Measurements from ENCODE around the gene BIN2.
A peak's percentile ranks its signal among the peaks of the same experiment; 100 is the strongest.

BIN2 gene

DNA sequence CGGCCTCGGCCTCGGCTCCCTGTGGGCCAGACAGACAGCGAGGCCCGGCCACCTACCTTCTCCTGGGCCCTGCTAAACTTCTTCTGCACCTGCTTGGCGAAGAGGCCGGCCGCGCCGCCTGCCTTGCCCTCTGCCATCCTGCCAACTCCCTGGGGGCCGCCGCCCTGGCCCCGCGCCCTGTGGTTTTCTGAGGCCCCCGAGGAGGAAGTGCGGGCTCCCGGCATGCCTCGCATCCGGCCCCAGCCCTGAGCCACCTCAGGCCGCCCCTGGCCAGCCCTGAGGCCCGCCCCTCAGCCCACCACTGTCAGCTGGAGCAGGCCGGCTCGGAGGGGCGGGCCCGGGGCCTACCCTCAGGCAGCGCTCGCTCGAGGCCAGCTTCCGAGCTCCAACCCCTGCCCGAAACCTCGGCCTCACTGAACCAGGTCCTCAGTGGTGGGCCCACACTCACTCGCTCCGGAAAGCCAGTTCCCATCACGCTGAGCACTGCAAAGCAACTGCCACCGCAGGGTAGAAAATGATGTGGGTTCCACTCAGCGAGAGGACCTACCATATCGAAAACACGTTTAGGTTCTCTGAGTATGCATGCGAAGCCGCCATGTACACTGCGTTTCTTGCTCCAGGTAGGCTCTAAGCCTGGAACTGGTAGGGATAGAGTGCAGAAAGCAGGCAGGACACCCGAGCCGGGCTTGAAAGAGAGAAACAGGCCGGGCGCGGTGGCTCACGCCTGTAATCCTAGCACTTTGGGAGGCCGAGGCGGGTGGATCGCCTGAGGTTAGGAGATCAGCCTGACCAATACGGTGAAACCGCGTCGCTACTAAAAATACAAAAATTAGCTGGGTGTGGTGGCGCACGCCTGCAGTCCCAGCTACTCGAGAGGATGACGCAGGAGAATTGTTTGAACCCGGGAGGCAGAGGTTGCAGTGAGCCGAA lies at the start of gene BIN2:
Gene BIN2 (minus strand): TSS at position 209 of the 930 bp plus-strand sequence. CDS start 72 bp downstream, at position 137.
- DNase-seq, result no peak

DNA sequence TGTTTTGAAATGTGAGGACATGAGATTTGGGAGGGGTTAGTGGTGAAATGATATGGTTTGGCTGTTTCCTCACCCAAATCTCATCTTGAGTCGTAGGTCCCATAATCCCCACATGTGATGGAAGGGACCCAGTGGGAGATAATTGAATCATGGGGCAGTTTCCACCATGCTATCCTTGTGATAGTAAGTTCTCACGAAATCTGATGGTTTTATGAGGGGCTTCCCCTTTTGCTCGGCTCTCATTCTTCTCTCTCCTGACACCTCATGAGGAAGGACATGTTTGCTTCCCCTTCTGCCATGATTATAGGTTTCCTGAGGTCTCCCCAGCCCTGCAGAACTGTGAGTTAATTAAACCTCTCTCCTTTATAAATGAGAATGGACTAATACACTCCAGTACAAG lies 49.2 kb upstream of the BIN2 start:
- no peak for DNase-seq

DNA sequence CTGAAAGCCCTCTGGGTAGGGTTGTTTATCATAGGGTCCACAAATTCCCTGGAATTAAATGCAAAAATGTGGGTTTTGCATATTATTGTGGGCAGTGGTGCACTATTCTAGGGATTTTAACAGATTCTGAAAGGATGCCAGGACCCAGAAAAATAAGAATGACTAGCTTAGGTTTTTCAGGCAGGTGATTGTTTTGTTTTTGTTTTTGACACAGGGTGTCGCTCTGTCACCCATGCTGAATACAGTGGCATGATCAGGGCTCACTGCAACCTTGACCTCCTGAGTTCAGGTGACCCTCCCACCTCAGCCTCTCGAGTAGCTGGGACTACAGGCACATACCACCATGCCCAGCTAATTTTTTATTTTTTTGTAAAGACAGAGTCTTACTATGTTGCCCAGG lies 48.0 kb upstream of the BIN2 start:
- DNase-seq, result no peak

DNA sequence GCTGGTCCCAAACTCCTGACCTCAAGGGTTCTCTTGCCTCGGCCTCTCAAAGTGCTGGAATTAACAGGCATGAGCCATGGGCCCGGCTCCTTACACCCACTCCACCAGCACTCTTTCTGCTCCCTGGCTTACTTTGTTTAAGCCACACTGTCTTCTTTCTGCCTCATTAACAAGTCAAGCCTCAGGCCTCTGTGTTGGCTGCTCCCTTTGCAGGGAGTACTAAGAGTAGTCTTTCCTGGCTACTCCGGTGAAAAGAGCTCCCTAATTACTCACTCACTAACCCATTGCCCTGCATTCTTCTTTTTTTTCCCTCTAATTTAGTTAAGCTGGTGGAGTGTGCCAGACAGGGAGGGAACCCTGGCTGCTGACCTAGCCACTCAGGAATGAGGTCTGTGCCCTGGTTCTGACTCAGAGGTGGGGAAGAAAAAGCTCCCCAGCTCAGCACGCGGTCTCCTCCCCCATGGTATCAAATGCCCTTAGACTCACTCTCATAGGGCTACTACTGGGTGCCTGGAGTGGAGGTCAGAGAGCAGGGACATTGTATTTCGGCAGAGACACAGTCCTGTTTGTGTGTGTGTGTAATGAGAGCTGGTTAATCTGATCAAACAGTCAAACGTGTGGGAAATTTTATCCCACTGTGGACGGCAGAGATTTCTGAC lies 47.5 kb upstream of the BIN2 start:
- DNase-seq, result peak; percentile 79

DNA sequence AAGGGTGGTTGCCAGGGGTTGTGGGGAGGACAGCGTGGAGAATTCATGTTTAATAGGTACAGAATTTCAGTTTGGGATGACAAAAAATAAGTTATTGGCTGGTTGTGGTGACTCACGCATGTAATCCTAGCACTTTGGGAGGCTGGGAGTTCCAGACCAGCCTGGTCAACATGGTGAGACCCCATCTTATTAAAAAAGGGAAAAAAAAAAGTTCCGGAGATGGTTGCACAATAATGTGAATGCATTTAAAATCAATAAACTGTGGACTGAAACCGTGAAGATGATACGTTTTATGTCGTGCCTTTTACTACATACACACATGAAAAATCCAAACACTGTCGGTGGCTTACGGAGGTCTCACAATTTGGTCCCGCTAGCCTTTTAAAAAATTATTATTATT lies 46.7 kb upstream of the BIN2 start:
- DNase-seq, result no peak

GRCh38 chr12:51369581-51369980 lies 45.6 kb upstream of the BIN2 start:
- DNase-seq, result no peak

DNA sequence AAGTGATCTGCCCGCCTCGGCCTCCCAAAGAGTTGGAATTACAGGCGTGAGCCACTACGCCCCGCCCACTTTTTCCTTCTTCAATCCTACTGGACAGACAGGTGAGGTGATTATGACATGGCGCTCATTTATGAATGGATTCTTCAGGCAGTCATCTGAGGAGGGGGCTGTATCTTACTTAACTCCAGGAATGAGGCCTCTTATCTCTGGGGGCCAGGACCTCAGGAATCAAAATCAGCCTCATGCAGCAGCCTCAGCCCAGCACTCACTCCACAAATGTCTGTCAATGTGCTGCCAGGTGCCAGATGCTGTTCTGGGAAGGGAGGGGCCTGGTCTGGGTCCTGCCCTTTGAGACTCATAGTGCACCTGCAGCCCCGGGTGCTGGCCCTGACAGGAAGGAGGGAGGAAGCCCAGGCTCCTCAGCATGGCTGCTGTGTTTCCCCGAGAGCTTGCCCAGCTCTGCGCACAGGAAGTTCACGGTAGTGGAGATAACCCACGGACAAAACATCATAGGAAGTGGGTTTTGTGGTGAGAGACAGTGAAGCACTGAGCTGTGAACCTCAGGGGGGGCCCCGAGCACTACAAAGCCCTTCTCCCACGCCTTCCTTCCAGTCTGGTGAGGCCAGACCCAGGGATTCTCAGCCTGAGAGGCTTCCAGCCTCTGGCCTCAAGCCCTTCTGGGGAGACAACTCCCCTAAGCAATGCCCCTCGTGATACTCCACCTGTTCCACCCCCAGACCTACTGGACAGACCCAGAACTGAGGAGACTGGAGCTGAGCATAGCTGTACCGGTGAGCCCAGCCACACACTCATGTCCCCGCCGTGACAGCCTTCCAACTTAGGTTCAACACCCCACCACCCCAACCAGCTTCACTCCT lies 44.9 kb upstream of the BIN2 start:
- DNase-seq, result peak; percentile 90

- no peak for DNase-seq
Observed at GRCh38 chr12:51365276-51365675, 41.3 kb upstream of the BIN2 start.

DNA sequence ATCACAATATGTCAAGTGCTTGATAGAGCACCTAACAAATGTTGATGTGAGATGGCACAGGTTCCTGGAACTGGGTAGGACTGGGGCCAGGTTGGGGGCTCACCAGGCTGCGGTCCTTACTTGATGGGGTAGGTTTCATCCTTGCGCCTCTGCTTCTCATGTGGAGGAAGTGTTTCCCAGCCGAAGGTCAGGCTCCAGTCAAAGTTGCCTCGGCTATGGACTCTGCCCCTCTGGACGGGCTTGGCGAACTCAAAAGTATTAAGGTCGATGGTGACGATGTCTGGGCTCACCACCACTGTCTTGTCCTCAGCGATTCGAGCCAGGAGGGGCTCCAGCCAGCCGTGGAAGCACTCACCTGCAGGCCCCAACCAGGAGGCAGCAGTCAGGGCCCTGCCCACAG lies 40.0 kb upstream of the BIN2 start:
- no peak for DNase-seq

DNA sequence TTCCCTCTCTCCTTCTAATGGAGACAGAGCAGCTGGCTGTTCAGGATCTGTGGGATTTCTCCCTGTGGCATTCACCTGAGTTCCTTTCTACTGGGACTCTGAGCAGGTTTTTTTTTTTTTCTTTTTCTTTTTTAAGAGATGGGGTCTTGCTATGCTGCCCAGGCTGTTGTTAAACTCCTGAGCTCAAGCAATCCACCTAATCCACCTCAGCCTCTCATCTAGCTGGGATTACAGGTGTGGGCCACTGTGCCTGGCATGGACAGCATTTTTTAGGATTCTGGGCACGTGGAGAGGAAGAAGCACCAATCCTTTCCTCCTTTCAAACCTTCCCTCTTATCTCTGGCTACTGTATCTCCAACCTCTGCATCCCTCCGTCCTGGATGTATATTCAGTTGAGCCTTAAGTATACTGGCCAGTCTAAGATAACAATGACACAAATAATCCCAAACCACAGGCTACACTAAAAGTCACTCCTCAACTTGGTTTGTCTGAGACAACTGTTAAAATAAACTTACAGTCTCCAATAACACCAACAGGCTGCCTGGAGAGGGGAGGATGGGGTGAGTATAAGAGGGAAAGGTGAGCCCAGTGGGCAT lies 38.9 kb upstream of the BIN2 start:
- DNase-seq, result no peak

- DNase-seq, result no peak
Observed at GRCh38 chr12:51362307-51362706, 38.3 kb upstream of the BIN2 start.

DNA sequence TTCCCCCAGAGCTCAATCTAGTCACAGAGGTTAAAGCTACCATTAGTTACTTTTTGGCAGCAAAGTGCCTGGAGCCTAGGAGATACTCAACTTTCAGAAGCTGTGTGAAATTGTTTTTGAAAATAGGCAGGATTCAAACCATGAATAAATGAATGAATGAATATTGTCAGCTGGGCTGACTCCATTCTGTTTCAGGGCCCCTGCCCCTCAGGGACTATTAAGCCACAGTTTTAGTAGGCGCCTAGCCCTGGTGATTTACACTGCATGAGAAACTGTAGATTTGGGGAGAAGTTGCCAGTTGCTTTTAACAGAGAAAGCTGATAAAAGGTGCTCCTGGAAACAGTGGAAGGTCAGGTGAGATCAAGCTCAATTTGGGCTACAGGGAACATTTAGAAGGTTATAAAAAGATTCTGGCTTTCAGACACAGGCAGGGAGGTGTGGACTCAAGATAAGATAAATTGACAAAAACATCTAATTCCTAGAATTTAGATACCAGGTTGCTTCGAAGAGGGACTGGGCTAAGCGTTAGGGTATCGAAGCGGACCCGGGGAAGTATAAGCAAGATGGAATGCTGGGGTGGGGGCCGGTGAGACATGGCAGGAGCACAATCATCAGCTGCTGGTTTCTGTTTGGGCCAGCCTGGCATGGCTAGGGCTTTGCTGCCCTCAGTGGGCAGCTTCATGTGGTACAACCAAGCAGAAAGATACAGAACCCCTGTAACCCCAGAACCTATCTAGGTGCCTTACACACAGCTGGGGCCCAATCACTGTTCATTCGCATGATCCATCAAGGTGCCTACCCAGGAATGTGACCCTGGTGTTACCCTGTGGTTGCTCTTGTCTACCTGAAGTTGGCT lies 37.4 kb upstream of the BIN2 start:
- no peak for DNase-seq

DNA sequence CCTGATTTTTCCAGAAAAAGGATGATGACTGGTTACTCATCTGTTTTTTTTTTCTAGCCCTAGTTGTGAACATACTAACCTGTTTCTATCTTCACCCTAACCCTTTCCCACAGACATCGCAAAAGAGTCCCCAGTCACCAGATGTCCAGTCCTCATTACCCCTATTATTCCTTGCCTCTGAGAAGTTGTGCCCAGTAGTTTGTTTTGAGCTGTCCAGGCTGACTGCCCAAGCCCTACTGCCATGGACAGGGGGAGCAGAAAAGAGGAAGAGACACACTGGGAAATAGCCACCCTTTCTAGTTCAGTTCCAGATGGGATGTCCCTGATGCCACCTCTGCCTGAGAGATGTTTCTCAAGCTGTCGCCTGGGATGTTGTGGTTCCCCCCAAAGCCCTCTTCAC lies 36.3 kb upstream of the BIN2 start:
- no peak for DNase-seq

GRCh38 chr12:51359851-51360250 lies 35.9 kb upstream of the BIN2 start:
- DNase-seq, result no peak

GRCh38 chr12:51358496-51358895 lies 34.5 kb upstream of the BIN2 start:
- no peak for DNase-seq

DNA sequence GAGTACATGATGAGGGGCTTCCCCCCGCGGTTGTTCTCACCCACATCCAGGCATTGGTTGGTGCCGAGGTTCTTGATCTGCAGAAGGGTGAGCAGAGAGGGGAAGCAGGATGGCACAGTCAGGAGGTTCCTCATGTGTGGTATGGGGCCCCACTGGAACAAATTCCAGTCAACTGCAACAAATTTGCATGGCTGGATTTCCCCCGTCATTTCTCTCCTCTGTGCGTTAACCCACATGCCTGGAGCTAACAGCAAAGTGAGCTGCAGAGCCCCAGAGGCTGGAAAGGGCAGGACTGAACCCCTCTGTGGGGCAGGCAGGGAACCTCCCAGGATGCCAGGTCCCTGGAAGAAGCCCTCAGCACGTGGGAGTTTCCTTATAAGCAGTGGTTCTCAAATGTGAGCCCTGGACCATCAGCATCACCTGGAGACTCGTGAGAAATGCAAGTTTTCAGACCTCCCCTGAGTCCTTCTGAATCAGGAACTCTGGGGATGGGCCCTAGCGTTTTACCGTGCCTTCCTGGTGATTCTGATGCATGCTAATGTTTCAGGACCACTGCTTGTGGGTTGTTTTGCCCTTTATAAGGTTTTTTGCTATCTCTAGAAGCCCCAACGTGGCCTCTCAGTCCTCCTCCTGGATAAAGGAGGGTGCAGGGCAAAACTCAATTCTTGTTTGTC lies 33.5 kb upstream of the BIN2 start:
- no peak for DNase-seq

- peak; percentile 71 for DNase-seq
Observed at GRCh38 chr12:51351913-51352532, 28.0 kb upstream of the BIN2 start.

DNA sequence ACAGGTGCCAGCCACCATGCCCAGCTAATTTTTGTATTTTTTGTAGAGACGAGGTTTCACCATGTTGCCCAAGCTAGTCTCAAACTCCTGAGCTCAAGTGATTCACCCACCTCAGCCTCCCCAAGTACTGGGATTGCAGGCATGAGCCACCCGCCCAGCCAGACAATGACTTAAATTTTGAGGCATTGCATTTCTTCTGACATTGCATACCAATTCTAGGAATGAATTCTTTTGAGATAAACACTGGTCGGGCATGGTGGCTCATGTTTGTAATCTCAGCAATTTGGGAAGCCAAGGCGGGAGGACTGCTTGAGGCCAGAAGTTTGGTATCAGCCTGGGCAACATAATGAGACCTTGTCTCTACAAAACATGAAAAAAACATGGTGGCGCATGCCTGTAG lies 25.1 kb upstream of the BIN2 start:
- DNase-seq, result no peak

- DNase-seq, result peak; percentile 11
Observed at GRCh38 chr12:51348116-51348515, 24.1 kb upstream of the BIN2 start.

DNA sequence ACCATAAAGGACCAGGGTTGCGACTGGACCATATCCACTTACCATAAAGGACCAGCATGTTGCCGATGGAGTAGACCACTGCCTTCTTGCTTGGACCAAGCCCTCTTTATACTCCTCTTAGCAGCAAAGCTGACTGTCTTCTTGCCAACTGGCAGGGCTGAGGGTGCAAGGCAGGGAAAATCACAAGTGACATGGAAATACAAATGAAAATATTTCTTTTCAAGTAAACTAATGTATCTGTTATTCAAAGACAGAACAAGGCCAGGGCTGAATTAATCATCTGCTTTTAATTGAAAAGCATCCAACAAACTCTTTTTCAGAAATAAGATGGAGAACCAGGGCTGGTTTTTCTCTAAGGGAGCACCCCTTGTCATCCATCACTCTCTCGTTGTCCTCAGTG lies 22.6 kb upstream of the BIN2 start, which contains the start of gene CELA1:
Gene CELA1 (minus strand): TSS at position 99 of the 400 bp plus-strand sequence. CDS start 41 bp downstream, at position 58.
- DNase-seq, result no peak

- no peak for DNase-seq
Observed at GRCh38 chr12:51345681-51346080, 21.7 kb upstream of the BIN2 start.
